Measurements from ENCODE around the gene ADAMTSL4.

- TF ChIP-seq CTCF (conservative IDR thresholded peaks at IDR 0.05; ENCODE audit: low read depth, low read length) (no peak), EZH2 (IDR thresholded peaks at IDR 0.05; ENCODE audit: borderline replicate concordance, low read depth, low read length, poor library complexity, severe bottlenecking) (no peak)
Observed at GRCh38 chr1:150515328-150516049, 33.7 kb upstream of the ADAMTSL4 start, which contains the start of gene FALEC.

All from A673 (cell line).